Lower leg skin (tissue), 3 donors: ENCODE data around the gene MAST4.
"Not testable (repeated sequence)": the region's sequence is repeated elsewhere in the genome, so short reads cannot be mapped to it uniquely, and the experiment has no call there.

Experiments
- POLR2A ChIP-seq, 2 donors: fragments of 450-650 bp; IDR thresholded peaks; one replicate each; pipeline ENCODE4 v1.6.1; 2016 to 2017; ENCODE audit warnings: antibody characterized with exemption in 2 of 2, mild to moderate bottlenecking in 1 of 2, moderate library complexity in 1 of 2
- TF ChIP-seq, protein P1 (sequence below), 3 donors: fragments of 450-650 bp; IDR thresholded peaks; one replicate each; pipeline ENCODE4 v1.5.1; 2016; ENCODE audit warnings: antibody characterized with exemption in 3 of 3, mild to moderate bottlenecking in 3 of 3, moderate library complexity in 2 of 3

DNA sequence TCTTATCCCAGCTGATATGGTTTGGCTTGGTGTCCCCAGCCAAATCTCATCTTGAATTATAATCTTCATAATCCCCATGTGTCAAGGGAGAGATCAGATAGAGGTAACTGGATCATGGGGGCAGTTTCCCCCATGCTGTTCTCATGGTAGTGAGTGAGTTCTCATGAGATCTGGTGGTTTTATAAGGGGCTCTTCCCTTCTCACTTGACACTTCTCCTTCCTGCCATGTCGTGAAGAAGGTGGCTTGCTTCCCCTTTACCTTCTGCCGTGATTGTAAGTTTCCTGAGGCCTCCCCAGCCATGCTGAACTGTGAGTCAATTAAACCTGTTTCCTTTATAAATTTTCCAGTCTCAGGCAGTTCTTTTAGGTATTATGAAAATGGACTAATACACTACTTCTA lies 226.7 kb downstream of the MAST4 start:
- TF ChIP-seq, protein P1, sequence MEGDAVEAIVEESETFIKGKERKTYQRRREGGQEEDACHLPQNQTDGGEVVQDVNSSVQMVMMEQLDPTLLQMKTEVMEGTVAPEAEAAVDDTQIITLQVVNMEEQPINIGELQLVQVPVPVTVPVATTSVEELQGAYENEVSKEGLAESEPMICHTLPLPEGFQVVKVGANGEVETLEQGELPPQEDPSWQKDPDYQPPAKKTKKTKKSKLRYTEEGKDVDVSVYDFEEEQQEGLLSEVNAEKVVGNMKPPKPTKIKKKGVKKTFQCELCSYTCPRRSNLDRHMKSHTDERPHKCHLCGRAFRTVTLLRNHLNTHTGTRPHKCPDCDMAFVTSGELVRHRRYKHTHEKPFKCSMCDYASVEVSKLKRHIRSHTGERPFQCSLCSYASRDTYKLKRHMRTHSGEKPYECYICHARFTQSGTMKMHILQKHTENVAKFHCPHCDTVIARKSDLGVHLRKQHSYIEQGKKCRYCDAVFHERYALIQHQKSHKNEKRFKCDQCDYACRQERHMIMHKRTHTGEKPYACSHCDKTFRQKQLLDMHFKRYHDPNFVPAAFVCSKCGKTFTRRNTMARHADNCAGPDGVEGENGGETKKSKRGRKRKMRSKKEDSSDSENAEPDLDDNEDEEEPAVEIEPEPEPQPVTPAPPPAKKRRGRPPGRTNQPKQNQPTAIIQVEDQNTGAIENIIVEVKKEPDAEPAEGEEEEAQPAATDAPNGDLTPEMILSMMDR (IDR thresholded peaks at IDR 0.05) = not testable (repeated sequence)
- not testable (repeated sequence) for TF ChIP-seq POLR2A (IDR thresholded peaks at IDR 0.05)
